ENCODE measurements around the gene USP14. TPM values are rescaled to one million over a fixed set of nuclear protein-coding genes. Genes with fewer than 3 reads are reported as not detected.
"Not testable (repeated sequence)": the region's sequence is repeated elsewhere in the genome, so short reads cannot be mapped to it uniquely, and the experiment has no call there.

USP14 gene
- total RNA-seq: 54.7 to 57.1 TPM (median 55.2 TPM) in 3 replicates

DNA sequence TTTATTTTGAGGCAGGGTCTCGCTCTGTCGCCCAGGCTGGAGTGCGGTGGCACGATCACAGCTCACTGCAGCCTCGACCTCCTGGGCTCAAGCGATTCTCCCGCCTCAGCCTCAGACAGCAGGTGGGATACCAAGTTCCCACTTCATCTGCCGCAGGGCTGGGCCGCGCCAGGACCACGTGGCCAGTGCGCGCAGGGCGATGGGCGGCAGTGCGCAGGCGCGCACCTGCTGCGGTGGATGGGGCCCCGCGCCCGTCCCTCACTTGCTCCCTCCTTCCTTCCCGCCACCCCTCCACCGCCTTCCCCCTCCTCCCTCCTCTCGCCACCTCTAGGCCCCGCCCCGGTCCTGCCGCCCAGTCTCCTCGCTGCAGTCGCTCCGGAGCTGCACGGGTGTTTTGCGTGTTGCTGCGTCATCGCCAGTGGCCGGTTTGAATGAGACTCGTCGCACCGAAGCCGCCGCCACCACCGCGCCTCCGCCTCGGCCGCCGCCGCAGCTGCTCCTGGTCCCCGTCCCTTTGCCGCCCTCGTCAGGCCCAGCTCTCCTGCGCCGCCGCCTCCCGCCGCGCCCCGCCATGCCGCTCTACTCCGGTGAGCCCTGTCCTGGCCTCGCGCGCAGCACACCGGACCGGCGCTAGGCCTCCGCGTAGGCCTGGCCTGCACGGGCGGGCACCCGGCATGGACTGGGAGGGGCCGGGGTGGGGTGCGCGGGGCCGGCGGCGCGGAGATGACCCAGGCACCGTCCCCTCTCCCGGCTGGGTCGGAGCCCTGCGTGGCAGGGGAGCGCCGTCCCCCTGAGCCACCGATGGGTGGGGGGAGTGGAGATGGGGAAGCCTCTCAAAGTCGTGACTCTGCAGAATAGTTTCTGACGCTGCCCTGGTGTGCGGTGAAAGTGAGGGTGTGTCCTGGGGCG, at the start of gene USP14:
Gene USP14 (plus strand): TSS at position 430 of the 909 bp plus-strand sequence. CDS start 142 bp downstream, at position 572.
- H3K27ac Mint-ChIP-seq: peak within 1 kb of the TSS; percentile 93
- peak; percentile 95 to 96 for DNase-seq (ENCODE audit: low spot score in 2 of 2, unreplicated experiment in 2 of 2)
- TF ChIP-seq, protein P1, sequence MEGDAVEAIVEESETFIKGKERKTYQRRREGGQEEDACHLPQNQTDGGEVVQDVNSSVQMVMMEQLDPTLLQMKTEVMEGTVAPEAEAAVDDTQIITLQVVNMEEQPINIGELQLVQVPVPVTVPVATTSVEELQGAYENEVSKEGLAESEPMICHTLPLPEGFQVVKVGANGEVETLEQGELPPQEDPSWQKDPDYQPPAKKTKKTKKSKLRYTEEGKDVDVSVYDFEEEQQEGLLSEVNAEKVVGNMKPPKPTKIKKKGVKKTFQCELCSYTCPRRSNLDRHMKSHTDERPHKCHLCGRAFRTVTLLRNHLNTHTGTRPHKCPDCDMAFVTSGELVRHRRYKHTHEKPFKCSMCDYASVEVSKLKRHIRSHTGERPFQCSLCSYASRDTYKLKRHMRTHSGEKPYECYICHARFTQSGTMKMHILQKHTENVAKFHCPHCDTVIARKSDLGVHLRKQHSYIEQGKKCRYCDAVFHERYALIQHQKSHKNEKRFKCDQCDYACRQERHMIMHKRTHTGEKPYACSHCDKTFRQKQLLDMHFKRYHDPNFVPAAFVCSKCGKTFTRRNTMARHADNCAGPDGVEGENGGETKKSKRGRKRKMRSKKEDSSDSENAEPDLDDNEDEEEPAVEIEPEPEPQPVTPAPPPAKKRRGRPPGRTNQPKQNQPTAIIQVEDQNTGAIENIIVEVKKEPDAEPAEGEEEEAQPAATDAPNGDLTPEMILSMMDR (IDR thresholded peaks at IDR 0.05; ENCODE audit: unreplicated experiment): no peak

DNA sequence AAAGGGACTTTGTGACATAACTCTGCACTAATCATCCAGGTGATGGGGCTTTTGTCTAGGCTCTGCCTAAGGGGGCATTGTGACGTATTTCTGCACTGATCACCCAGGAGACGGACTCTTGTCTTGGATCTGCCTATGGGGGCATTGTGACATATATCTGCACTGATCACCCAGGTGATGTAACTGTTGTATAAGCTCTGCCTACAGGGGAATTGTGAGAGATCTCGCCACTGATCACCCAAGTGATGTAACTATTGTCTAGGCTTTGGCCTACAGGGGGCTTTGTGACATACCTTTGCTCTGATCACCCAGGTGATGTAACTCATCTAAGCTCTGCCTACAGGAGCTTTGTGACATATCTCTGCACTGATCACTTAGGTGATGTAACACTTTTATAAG, 49.7 kb upstream of the USP14 start:
- not testable (repeated sequence) for H3K27me3 Mint-ChIP-seq (ENCODE audit: low read depth); H3K4me3 Mint-ChIP-seq; H3K27ac Mint-ChIP-seq; H3K4me1 Mint-ChIP-seq; DNase-seq (ENCODE audit: low spot score in 2 of 2, unreplicated experiment in 2 of 2)
- Mint-ChIP-seq H3K9me3 (peaks cover 35% of the 10 kb centered on the region), H3K36me3 (peaks cover 12% of the 10 kb centered on the region)

More for the DNA sequence above, at the start of gene USP14:
- Mint-ChIP-seq H3K27me3 (ENCODE audit: low read depth) (peaks cover 5% of the 10 kb centered on the region), H3K4me1 (peaks cover 17% of the 10 kb centered on the region), H3K36me3 (peaks cover 7% of the 10 kb centered on the region), H3K4me3 (peak within 1 kb of the TSS; percentile 90), H3K9me3 (no peaks in the 10 kb centered on the region)

DNA sequence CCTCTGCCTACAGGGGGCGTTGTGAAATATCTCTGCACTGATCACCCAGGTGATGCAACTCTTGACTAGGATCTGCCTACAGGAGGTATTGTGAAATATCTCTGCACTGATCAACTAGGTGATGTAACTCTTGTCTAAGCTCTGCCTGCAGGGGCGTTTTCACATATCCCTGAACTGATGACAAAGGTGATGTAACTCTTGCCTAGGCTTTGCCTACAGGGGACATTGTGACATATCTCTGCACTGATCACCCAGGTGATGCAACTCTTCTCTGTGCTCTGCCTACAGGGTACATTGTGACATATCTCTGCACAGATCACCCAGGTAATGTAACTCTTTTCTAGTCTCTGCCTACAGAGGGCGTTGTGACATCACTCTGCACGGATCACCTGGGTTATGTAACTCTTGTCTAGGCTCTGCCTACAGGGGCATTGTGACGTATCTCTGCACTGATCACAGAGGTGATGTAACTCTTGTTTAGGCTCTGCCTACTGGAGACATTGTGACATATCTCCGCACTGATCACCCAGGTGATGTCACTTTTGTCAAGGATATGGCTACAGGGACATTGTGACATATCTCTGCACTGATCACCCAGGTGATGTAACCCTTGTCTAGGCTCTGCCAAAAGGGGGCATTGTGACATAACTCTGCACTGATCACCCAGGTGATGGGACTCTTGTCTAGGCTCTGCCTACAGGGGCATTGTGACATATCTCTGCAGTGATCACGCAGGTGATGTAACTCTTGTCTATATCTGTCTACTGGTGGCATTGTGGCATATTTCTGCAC, 49.0 kb upstream of the USP14 start:
- DNase-seq (ENCODE audit: low spot score in 2 of 2, unreplicated experiment in 2 of 2): peak in 1 of 2 experiments; percentile 45
- peaks cover 12% of the 10 kb centered on the region for H3K36me3 Mint-ChIP-seq

DNA sequence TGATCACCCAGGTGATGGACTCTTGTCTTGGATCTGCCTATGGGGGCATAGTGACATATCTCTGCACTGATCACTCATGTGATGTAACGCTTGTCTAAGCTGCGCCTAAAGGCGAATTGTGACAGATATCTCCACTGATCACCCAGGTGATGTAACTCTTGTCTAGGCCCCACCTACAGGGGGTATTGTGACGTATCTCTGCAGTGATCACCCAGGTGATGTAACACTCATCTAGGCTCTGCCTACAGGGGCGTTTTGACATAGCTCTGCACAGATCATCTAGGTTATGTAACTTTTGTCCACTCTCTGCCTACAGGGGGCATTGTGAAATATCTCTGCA, 48.5 kb upstream of the USP14 start:
- Mint-ChIP-seq H3K36me3 (peaks cover 12% of the 10 kb centered on the region), H3K9me3 (peaks cover 35% of the 10 kb centered on the region)
- H3K27ac Mint-ChIP-seq; H3K27me3 Mint-ChIP-seq (ENCODE audit: low read depth); H3K4me1 Mint-ChIP-seq; H3K4me3 Mint-ChIP-seq: not testable (repeated sequence)
- DNase-seq (ENCODE audit: low spot score in 2 of 2, unreplicated experiment in 2 of 2): peak in 1 of 2 experiments; percentile 62

More for the DNA sequence above, 49.0 kb upstream of the USP14 start:
- peaks cover 35% of the 10 kb centered on the region for H3K9me3 Mint-ChIP-seq
- H3K27ac Mint-ChIP-seq; H3K27me3 Mint-ChIP-seq (ENCODE audit: low read depth); H3K4me1 Mint-ChIP-seq; H3K4me3 Mint-ChIP-seq: not testable (repeated sequence)

DNA sequence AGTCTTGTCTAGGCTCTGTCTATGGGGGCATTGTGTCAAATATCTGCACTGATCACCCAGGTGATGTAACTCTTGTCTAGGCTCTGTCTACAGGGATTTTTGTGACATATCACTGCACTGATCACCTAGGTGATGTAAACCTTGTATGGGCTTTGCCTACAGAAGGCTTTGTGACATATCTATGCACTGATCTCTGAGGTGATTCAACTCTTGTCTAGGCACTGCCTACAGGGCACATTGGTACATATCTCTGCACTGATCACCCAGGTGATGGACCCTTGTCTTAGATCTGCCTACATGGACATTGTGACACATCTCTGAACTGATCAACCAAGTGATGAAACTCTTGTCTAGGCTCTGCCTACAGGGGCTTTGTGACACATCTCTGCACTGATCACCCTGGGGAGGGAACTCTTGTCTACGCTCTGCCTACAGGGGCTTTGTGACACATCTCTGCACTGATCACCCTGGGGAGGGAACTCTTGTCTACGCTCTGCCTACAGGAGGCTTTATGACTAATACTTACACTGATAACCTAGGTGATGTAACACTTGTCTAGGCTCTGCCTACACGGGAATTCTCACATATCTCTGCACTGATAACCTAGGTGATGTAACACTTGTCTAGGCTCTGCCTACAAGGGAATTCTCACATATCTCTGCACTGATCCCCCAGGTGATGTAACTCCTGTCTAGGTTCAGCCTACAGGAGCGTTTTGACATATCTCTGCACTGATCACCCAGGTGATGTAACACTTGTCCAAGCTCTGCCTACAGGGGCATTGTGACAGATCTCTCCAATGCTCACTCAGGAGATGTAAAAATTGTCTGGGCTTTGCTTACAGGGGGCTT, 47.8 kb upstream of the USP14 start:
- not testable (repeated sequence) for H3K4me3 Mint-ChIP-seq; H3K27me3 Mint-ChIP-seq (ENCODE audit: low read depth); H3K27ac Mint-ChIP-seq; H3K4me1 Mint-ChIP-seq
- DNase-seq (ENCODE audit: low spot score in 2 of 2, unreplicated experiment in 2 of 2): peak in 1 of 2 experiments; percentile 54
- Mint-ChIP-seq H3K36me3 (peaks cover 12% of the 10 kb centered on the region), H3K9me3 (peaks cover 39% of the 10 kb centered on the region)

DNA sequence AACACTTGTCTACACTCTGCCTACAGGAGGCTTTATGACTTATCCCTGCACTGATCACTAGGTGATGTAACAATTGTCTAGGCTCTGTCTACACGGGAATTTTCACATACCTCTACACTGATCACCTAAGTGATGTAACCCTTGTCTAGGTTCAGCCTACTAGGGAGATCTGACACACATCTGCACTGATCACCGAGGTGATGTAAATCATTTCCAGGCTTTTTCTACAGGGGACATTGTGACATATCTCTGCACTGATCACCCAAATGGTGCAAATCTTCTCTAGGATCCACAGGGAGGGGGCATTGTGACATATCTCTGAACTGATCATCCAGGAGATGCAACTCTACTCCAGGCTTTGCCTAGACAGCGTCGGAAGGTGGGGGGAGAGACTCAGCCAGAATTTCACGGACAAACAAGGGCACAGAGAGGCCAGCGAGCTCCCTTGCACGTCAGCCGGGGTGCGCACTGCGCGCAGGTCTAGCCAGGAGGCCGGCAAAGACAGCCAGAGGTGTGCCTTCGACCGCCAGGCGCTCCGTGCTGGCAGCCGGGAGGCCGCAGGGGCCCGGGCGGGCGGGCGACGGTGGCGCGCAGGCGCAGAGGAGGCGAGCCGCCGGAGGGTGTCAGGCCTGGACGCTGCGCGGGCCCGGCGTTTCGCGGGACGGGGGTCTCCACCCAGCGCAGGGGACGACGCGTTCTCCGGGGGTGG, 46.9 kb upstream of the USP14 start:
- Mint-ChIP-seq H3K36me3 (peaks cover 12% of the 10 kb centered on the region), H3K4me1 (peaks cover 5% of the 10 kb centered on the region), H3K9me3 (peaks cover 44% of the 10 kb centered on the region), H3K27ac (peak overlapping the region; percentile 90), H3K27me3 (ENCODE audit: low read depth) (no peaks in the 10 kb centered on the region), H3K4me3 (peak overlapping the region; percentile 69)
- peak; percentile 85 to 89 for DNase-seq (ENCODE audit: low spot score in 2 of 2, unreplicated experiment in 2 of 2)
- TF ChIP-seq, protein P1 (IDR thresholded peaks at IDR 0.05; ENCODE audit: unreplicated experiment): no peak

DNA sequence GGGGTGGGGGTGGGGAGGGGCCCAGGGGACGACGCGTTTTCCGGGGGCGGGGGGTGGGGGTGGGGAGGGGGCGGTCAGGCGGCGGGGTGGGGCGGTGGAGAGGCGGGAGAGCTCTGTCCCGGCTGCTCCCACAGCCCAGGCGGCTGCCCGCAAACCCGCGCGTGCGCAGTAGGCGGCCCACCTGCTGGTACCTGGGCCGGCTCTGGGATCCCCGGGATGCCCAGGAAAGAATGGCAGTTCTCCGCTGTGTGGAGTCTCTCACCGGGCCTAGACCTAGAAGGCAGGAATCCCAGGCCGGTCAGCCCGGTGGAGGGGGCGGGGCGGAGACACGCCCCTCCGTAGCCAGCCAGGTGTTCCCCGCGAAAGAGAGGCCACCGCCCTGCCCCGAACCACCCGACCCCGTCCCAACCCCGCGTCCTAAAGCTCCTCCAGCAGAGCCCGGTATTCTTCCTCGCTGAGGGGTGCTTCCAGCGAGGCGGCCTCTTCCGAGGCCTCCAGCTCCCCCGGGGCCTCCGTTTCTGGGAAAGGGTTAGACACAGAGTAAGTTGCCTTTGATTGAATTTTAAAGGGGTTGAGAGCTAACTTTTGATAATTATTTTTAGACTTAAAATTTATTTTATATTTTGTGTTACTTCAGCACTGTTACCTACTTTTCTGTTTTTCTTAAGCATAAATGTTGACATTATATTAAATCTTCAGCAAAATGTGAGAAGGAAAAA, 46.2 kb upstream of the USP14 start:
- peak; percentile 59 to 62 for DNase-seq (ENCODE audit: low spot score in 2 of 2, unreplicated experiment in 2 of 2)
- H3K4me1 Mint-ChIP-seq; H3K27me3 Mint-ChIP-seq (ENCODE audit: low read depth); H3K27ac Mint-ChIP-seq: not testable (repeated sequence)
- Mint-ChIP-seq H3K9me3 (peaks cover 38% of the 10 kb centered on the region), H3K36me3 (peaks cover 10% of the 10 kb centered on the region), H3K4me3 (peak overlapping the region; percentile 51)

DNA sequence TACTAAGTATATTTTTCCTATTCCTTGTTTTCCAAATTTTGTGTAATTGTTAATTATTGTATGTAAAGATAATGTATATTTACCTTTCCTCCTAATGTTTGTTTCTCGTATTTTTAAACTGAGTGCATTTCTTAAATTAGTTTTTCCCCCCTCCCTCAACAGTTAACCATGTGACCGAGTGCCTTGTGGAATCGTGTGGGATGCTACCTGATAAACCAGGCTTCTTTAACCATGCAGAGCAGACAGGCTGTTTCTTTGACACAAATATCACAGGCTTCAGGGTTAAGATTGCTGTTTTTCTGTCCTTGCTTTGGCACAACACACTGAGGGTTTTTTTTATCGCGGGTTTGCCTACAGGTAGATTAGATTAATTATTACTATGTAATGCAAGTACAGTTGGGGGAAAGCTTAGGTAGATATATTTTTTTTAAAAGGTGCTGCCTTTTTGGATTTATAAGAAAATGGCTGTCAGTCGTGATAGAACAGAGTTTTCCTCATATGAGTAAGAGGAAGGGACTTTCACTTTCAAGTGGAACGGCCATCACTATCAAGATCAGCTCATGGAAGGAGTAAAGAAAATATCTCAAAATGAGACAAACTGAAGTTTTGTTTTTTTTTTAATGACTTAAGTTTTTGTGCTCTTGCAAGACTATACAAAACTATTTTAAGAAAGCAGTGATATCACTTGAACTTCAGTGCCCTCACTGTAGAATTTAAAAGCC, 37.7 kb upstream of the USP14 start:
- H3K4me3 Mint-ChIP-seq; H3K4me1 Mint-ChIP-seq; H3K9me3 Mint-ChIP-seq; DNase-seq (ENCODE audit: low spot score in 2 of 2, unreplicated experiment in 2 of 2); H3K27ac Mint-ChIP-seq; H3K27me3 Mint-ChIP-seq (ENCODE audit: low read depth); H3K36me3 Mint-ChIP-seq: not testable (repeated sequence)

All from mesothelial cell of epicardium (in vitro differentiated cells).